ENCODE results near the gene RECQL5. TPM values are rescaled to one million over a fixed set of nuclear protein-coding genes. Genes with fewer than 3 reads are reported as not detected.

Gene RECQL5
- total and polyA plus RNA-seq, 2 of the 8 experiments (the other 6 are each of a cell fraction or from before 2014, with no cell fraction given), result 15.1 to 41.1 TPM

- no peak for TF ChIP-seq CHD7 (IDR thresholded peaks at IDR 0.05; ENCODE audit: insufficient replicate concordance, low read length)
- TF ChIP-seq CHD1 (IDR thresholded peaks at IDR 0.05; ENCODE audit: low read depth, low read length), result no peak
- TF ChIP-seq MAX (IDR thresholded peaks at IDR 0.05), result peak; percentile 81
- no peak for TF ChIP-seq RNF2 (IDR thresholded peaks at IDR 0.05; ENCODE audit: borderline replicate concordance, low read depth, low read length, missing control alignments, poor library complexity, severe bottlenecking)
- TF ChIP-seq CTCF (IDR thresholded peaks at IDR 0.05; ENCODE audit: control extremely low read depth in 1 of 3, insufficient read depth in 1 of 3, low read depth in 1 of 3, low read length in 3 of 3), result peak; percentile 88 to 98 (median 95)
Measured at GRCh38 chr17:75601057-75601987, 65.6 kb downstream of the RECQL5 start (continued).

All from H1 (cell line).